GM12801 (cell line): Measurements from ENCODE around the gene KCMF1.

Experiments used
- TF ChIP-seq, protein P1 (sequence below): IDR thresholded peaks from one replicate; pipeline ENCODE4 v1.5.1; 2011; ENCODE audit warnings: control low read depth; ENCODE audit not compliant: insufficient read length; ENCODE audit errors: extremely low read depth

Gene KCMF1

DNA sequence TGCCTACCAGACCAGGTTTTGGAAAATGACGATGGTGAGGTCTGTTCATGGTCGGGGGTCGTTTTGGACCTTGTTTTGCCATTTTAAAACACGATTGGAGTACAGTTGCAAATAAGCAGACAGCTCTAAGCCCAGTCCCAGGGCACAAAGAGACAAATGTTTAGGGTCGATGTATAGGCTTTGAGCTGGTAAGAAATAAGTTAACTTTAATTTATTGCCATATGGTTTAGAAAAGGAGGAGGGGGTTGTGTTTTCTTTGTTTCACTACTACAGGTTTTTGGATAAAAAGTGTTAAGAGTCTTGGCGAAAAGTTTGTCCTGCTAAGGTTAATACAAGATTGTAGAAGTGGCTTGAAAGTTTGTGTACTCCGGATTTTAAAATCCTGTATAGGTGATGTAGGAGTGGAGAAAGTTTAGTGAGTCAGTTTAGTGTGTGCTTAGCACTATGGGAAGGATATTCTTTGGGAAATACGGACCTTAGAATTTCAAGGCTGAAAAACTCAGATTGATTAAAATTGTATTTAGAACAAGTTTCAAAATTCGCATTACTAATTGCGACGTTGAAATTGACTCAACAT lies 1.3 kb downstream of the KCMF1 start:
- TF ChIP-seq, protein P1, sequence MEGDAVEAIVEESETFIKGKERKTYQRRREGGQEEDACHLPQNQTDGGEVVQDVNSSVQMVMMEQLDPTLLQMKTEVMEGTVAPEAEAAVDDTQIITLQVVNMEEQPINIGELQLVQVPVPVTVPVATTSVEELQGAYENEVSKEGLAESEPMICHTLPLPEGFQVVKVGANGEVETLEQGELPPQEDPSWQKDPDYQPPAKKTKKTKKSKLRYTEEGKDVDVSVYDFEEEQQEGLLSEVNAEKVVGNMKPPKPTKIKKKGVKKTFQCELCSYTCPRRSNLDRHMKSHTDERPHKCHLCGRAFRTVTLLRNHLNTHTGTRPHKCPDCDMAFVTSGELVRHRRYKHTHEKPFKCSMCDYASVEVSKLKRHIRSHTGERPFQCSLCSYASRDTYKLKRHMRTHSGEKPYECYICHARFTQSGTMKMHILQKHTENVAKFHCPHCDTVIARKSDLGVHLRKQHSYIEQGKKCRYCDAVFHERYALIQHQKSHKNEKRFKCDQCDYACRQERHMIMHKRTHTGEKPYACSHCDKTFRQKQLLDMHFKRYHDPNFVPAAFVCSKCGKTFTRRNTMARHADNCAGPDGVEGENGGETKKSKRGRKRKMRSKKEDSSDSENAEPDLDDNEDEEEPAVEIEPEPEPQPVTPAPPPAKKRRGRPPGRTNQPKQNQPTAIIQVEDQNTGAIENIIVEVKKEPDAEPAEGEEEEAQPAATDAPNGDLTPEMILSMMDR: no peak

DNA sequence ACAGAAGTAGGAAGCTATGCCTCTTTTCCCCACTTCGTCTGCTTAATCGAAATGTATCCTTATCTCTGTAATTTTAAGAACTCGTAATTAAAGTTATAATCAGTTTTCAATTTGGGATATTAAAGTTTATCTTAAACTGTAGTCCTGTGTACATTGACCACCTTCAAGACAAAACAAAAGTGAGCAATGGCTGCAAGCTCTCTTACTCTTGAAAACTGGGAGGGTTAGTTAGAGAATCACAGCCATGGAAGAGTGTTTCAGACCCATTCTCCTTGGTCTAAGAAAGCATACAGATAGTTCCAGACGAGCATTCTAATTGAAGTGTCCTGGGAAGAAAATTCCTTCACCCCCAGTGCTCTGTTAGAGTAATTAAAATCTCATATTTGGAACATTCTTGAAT lies 2.0 kb downstream of the KCMF1 start:
- TF ChIP-seq, protein P1: no peak

DNA sequence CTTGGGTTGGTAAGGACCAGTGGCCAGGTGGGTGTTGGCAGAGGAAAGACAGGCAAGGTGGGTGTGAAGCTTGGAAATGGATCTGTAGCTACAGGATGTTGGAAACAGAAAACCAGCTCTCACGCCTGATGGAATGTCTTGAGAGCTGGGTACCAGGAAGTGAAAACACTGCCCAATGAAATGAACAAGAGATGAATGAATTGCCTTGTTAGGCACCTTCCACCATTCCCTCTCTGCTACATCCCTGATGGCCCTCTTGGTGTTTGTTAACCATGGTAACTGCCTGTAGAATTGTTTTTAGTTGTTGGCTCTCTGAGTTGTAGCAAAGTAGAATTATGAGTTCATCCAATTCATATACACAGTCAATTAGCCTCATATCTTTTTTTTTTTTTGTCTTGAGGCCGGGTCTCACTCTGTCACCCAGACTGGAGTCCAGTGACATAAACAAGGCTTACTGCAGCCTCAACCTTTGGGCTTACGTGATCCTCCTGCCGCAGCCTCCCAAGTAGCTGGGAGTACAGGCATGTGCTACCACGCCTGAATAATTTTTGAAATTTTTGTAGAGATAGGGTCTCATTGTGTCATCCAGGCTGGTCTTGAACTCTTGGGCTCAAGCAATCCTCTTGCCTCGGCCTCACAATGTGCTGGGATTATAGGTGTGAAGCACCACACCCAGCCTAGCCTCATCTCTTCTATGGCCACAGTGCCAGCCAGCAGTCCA lies 9.5 kb downstream of the KCMF1 start:
- TF ChIP-seq, protein P1: no peak

- TF ChIP-seq, protein P1: no peak
These were observed 15.1 kb downstream of the KCMF1 start for GRCh38 chr2:84986018-84986417.

DNA sequence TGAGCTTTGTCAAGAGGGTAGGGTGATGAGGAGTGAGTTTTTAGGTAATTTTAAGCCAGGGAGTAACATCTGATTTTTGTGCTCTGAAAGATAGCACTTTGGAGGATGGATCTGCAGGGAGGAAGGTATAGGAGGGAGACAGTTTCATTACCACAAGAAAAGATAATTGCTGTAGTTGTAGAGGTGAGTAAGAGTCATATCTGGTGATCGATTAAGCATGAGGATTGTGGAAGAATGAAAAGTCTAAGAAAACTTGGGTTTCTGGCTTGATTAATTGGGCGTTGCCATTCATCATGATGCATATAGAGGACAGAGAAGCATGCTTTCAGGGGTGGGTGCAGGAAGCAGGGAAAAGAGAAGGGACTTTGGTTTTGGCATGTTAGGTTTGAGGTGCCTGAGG lies 18.5 kb downstream of the KCMF1 start:
- TF ChIP-seq, protein P1: no peak

- TF ChIP-seq, protein P1: no peak
These were observed 19.0 kb downstream of the KCMF1 start for GRCh38 chr2:84989927-84990326.

DNA sequence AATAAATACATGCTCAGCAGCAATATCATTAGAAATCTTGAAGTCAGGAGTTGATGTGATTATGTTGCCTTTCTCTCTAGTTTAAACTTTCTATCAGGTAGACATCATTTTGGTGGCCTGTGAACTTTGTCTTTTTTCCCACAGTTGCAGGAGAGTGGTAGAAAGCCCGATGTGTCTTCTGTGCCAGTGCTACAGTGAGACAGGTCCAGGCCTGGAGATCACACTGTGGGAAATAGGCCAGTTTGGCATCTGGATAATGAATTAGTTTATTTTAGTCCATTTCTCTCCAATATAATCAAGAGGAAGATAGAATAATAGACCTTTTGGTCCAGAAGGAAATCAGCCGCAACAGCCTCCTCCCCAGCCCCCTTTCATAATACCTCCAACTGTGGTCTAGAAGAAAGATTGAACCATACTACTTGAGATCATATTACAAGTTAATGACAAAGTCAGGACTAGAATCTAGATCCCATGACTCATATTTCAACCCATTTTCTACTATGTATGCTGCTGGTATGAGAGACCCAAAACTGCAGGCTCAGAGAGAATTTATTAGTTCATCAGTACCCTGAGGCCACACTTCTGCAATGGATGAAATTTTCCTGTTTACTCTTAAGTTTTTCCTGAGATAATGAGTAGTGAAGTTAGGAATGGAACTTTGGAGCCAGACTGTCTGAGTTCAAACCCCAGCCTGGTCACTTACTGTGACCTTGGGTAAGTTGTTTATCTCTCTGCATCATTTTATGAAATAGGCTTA lies 20.6 kb downstream of the KCMF1 start:
- TF ChIP-seq, protein P1: no peak
